HG03457 (cell line): ENCODE results near the gene WDR31.
"Not testable (repeated sequence)": the region's sequence is repeated elsewhere in the genome, so short reads cannot be mapped to it uniquely, and the experiment has no call there.

Source experiments
- ATAC-seq: cut with Tn5 transposase; IDR thresholded peaks from one replicate; pipeline ENCODE4 v1.9.1; 2021; ENCODE audit warnings: moderate number of reproducible peaks; ENCODE audit not compliant: unreplicated experiment

The WDR31 gene

DNA sequence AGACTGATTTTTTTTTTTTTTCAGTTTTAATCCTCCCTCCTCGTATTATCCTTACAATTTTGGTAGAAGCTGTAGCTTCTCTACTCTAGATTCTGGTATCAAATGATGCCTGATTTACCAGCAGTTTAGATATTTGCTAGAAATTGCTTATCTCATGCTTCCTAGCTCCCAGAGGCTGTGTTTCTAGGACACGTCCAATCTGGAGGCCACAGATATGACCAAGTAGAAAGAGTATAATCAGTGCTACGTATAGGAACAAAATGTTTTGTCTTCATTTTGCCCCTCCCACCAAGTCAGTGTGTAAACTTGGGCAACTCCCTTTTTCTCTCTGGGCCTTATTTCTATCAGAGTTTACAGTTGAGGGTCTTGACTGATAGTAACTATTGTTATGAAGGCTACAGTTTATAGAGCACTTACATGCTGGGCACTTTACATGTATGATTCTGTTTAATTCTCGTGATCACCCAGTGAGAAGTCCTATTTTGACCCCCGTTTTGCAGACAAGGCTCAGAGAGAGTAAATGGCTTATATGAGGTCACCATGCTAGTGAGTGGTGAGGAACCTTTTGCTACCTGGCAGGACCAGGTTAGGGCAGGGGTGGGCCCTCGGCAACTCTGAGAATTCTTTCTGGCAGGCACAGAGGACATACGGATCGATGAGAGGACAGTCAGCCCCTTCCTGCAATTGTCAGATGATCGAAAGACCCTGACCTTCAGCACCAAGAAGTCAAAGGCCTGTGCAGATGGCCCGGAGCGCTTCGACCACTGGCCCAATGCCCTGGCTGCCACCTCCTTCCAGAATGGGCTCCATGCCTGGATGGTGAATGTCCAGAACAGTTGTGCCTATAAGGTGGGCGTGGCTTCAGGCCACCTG is 29.1 kb upstream of the WDR31 start:
- ATAC-seq, result no peak

DNA sequence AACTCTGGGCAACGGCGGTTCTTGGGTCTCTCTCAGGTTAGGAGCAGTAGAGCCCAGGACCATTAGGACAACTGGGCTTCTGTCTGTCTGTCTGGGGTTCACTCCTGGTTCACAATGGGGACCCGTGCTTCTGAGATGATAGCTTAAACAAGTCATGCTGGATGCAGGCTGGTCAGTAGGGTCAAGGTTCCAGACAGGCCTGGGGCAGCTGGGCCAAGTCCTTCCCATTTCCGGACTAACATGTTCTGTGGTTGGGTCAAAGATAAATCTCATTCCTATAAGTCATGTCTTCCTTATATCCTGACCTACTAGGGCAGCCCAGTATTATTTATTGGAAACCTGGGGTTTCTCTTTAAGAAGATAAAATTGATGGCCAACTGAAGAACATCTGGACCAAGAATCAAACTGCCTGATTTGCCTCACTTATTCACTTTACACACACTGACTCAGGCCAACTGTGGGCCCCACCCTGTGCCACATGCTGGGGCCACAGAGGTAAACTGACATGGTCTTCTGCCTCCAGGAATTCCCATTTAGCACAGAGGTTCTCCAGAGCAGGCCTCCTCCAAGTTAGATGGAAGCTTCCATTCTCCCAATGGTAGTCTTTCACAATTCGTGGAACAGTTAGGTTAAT is 28.4 kb upstream of the WDR31 start:
- no peak for ATAC-seq

DNA sequence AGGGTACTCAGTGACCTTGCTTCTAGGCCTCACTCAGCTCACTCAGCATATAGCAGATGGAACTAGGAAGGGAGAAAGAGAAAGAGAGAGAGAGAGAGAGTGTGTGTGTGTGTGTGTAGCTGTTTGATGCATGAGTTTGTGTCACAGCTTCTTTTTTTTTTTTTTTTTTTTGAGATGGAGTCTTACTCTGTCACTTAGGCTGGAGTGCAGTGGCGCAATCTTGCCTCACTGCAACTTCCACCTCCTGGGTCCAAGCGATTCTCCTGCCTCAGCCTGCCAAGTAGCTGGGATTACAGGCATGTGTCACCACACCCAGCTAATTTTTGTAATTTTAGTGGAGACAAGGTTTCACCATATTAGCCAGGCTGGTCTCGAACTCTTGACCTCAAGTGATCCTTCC is 25.6 kb upstream of the WDR31 start:
- ATAC-seq, result not testable (repeated sequence)

DNA sequence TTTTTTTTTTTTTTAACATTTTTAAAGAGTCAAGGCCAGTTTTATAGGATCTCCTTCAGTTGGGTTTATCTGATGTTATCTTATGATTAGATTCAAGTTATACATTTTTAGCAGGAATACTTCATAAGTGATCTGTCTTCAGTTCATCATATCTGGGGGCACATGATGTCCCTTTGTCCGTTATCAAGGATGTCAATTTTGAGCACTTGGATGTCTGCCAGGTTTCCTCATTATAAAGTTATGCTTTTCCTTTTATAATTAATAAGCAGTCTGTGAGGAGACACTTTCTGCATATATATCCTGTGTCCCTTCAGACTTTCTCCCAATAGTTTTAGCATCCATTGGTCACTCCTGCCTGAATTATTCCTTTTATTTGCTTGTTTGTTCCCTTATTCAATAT is 24.9 kb upstream of the WDR31 start:
- no peak for ATAC-seq

DNA sequence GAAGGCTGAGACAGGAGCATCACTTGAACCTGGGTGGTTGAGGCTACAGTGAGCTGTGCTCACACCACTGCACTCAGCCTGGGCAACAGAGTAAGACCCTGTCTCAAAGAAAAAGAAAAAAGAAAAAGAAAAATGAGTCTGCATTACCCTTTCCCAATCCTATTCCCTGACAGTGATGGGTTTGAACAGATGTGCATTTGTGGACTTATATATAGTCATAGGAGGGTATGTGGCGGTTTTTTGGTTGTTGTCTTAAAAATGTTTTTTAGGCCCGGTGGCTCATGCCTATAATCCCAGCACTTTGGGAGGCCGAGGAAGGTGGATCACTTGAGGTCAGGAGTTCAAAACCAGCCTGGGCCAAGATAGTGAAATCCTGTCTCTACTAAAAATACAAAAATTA is 23.3 kb upstream of the WDR31 start:
- ATAC-seq, result no peak

DNA sequence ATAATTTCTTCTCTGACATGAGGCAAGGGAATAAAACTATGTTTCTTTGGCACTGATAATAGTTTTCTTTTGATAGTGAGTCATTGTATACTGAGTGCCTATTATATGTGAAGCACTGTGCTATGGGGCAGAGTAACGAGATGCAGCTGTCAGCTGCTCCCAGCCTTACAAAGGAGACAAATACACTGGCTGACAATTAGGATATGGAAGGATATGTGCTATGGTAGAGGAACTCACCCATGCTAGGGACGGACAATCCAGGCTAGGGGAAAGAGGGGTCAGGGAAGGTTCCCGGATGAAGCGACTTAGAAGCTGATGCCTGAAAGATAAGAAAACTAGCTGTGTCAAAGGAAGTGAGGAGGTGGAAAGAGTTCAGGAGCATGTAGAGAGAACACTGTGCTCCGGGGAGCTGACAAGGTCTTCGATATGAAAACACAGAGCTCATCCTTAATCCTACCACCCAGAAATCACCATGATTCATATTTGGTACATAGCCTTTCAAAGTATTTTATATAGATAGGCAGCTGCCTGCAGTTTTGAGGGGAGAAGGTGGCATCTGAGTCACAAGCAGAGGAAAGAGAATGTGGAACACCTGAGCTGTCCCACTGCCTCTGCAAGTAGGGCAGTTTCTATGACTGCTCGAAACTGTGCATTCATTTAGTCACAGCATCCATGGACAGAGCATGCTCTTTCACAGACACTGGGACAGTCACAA is 21.4 kb upstream of the WDR31 start:
- ATAC-seq, result no peak

DNA sequence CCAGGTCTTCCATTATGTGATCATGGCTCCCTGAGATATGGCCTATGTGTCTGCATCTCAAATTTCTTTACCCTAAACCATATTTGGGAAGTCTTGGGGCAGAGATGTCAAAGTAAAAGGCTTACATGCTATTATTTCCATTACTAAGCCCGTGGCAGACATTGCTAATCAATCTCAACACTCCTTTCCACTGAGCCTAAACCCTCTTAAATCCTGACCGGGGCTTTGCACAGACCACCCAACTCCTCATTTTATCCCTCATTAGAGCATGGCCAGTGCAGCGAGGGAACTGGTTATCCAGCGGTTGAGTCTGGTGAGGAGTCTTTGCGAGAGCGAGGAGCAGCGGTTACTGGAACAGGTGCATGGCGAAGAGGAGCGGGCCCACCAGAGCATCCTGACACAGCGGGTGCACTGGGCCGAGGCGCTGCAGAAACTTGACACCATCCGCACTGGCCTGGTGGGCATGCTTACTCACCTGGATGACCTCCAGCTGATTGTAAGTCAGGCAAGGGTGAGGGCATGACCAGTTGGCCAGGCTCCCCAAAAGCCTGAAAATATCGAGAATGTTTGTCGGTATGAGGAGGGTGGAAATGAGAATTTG is 20.3 kb upstream of the WDR31 start:
- no peak for ATAC-seq

DNA sequence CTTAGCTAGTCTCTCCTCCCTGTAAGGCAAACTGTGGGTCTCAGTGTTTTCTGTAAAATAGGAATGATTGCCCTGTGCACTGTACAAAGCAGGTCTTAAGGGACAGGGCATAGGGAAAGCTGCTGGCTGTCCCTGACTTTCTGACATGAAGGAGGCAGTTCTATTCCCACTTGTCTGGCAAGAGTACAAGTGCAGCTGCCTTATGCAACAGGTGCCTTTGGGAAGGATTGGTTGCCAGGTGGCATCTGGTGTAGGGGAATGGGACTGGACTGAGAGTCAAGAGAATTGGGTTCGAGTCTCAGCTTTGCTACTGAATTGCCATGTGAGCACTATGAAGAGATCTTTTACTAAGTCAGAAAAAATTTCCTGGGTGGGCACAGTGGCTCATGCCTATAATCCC is 19.3 kb upstream of the WDR31 start:
- no peak for ATAC-seq

DNA sequence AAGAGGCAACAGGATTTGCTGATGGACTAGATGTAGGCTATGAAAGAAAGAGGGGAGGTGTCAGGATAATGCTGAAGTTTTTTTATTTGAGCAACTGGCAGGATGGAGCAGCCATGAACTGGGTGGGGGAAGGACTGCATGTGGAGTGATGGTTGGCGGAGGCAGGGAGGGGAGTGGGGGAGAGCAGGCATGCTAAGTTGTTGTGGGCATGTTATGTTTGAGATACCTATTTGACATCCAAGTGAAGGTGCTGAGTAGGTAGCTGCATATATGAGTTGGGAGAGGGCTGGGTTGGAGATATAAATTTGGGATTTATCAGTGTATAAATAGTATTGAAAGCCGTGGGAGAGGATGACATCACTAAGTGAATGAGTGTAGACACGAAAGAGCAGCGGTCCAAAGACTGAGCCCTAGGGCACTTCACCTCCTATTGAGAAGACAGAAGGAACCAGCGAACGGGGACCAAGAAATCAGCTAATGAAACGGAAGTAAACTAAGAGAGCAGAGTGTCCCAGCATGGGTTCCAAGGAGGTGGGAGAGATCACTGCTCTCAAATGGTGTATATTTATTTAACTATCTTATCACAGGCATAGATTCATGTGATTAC is 16.7 kb upstream of the WDR31 start:
- ATAC-seq, result no peak

DNA sequence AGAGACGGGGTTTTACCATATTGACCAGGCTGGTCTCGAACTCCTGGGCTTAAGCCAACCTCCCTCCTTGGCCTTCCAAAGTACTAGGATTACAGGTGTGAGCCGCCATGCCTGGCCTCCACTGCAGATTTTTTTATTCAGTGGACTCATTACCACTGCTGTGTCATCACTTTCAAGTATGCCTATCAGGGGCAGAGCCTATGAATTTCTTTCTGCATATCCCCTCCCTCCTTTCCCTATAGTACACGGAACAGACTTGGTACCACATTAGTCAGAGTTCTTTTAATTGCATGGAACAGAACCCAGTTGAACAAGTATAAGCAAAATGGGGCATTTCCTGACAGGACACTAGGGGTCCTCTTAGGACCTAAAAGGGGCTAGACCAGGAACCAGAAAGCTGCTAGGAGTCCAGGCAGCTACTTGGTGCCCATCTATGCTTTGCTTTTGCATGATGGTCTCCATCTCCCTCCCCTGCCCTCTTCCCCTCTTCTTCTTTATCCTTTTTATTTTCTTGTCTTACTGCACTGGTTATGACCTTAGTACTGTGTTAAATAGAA is 15.0 kb upstream of the WDR31 start:
- no peak for ATAC-seq

DNA sequence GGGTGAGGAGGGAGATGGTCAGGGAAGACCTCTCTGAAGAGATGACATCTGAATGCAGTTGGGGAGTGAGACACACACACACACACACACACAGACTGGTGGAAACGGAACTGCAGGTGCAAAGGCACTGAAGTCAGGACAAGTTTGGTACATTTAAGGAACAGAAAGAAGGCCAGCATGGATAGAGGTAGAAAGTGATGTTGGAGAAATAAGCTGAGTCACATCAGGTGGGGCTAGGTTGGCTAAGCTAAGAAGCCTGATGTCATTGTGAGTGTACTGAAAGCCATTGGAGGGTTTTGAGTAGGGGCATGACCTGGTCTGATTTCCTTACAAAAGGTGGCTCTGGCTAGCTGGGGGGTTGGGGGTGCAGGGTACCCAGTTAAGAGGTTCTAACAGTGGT is 12.3 kb upstream of the WDR31 start:
- no peak for ATAC-seq

DNA sequence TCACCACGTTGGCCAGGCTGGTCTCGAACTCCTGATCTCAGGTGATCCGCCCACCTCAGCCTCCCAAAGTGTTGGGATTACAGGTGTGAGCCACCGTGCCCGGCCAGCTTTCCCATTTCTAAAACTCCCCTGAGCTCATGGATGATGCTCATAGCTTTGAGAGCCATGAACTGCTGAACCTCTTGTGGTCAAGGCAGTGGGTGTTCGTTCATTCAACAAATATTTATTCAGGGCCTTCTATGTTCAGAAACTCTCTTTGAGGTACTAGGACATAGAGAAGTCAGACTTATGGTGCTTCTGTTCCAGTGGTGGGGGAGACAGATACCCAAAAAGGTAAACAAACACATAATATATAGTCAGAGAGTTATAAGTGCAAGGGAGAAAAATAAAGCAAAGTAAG is 11.9 kb upstream of the WDR31 start:
- ATAC-seq, result no peak

DNA sequence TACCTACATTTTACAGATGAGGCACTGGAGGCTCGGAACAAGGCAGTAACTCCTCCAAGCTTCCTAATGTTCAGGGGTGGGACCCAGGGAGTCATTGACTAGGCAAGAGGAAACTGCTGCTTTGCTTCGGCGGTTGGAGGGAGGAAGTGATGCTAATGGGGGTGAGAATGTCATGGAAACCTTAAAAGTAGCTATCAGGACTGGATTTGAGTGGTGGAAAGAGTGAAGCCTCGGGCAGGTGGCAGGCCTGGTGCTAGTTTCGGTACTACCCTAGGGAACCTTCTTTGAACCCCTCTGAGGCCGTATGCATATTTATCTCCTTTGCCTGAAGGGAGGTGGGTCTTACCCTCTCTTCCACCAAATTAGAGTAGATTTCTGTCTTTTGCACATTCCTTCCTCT is 10.9 kb upstream of the WDR31 start:
- no peak for ATAC-seq

DNA sequence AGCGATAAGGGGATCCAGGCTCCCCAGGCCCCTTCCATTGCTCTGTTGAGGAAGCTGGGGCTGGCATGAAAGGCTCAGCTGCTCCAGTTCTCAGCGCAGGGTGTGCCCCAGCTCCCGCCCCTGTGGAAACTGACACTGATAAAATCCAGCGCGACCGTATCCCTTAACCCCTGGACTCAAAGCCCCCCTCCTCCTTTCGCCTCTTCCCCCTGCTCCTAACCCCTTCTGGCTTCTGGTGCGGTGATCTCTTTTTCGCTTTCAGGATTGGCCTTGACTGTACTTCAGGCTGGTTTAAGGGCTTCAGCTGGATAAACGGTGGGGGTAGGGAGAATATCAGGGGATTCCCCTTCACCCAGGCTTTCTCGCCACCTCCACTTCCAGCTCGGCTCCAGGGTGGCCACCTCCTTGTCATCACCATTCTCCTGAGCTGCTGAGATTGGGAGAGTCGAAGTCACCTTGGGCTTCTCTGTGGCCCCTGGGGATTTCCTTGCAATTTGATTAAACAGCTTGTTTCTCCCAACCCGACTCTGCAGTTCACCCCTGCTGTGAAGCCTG is 10.1 kb upstream of the WDR31 start:
- no peak for ATAC-seq

DNA sequence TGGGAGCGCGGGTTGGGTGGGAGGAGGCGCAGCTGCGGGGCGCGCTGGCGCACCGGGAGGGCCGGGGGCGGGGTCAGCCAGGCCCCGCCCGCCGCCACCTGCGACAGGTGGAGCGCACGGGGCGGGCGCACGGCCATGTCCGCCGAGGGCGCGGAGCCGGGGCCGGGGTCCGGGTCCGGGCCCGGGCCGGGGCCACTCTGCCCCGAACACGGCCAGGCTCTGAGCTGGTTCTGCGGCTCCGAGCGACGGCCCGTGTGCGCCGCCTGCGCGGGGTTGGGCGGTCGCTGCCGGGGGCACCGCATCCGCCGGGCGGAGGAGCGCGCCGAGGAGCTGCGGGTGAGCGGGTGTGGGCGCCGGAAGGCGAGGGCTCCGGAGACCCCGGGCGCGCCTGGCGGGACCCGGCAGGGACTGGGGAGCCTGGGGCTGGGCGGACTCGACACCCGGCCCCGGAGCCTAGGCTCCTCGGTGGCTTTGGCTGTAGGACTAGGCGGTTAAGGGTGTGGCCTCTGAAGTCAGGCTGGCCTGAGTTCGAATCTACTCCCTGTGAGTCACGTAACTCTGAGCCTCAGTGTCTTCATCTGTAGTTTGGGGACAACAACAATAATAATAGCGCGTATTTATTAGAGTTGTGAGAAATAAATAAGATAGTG is 9.5 kb upstream of the WDR31 start, which contains the start of gene BSPRY:
Gene BSPRY (plus strand): TSS at position 97 of the 650 bp plus-strand sequence. CDS start 39 bp downstream, at position 136.
- no peak for ATAC-seq

DNA sequence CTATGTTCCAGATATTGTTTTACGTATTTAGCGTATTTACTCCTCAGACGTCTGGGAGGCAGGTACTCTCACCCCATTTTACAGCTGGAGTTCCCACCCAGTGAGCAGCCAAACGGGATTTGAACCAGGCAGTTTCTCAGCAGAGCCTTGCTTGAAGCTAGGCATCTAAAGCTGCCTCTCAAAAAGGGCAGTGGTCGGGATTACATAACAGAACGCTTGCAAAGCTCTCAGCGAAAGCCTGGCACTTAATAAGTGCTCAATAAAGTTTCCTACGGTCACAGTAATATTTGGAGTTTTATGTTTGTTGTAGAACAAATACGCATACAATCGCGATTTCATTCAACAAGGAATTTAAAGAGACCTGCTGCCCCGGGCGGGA is 9.0 kb upstream of the WDR31 start:
- no peak for ATAC-seq

DNA sequence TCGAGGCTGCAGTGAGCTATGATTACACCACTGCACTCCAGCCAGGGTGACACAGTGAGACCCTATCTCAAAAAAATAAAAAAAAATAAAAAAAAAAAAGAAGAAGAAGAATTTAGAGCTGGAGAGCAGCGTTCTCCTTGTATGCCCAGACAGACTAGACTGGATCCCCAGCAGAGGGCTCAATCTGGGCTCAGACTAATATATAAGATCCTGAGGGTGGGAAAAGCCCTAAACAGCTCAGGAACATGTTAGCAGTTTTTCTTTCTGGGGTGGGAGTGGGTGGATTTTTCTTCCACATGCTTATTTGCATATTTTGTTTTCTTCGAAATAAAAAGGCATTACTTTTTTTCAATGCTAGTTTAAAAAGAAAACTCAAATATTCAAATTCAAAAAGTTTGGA is 8.4 kb upstream of the WDR31 start:
- ATAC-seq, result no peak

DNA sequence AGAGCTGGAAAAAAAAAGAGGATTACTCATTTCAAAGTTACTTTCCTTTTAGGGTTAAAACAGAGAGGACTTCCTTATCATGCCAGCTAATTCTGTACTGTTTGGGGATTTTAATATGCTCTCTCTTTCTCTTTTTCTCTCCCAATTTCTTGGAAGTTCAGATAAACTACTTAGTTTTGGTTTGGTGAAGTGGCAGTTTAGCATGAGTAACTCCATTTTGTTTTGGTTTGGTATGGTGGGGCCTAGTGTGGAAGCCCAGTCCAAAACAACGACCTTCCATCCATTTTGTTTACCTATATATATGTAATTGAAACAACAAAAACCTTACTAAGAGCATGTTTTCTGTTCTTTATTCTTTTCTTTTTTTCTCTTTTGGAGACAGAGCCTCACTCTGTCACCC is 5.6 kb upstream of the WDR31 start:
- ATAC-seq, result no peak

DNA sequence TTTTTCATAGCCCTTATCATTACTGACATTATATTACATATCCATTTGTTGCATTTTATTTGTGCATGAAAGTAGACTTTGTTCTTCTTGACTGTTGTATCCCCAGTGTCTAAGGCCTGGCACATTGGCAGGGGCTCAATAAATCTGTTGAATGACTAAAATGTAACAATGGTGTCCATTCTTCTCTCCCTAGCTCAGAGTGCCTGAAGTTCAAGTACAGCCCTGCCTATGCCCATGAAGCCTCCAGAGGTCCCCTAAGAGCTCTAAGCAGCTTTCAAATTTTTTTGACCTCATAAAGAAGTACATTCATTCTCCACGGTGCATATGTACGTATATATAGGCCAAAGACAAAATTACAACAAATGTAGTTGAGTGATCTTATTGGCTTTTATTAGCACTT is 5.1 kb upstream of the WDR31 start:
- ATAC-seq, result no peak

DNA sequence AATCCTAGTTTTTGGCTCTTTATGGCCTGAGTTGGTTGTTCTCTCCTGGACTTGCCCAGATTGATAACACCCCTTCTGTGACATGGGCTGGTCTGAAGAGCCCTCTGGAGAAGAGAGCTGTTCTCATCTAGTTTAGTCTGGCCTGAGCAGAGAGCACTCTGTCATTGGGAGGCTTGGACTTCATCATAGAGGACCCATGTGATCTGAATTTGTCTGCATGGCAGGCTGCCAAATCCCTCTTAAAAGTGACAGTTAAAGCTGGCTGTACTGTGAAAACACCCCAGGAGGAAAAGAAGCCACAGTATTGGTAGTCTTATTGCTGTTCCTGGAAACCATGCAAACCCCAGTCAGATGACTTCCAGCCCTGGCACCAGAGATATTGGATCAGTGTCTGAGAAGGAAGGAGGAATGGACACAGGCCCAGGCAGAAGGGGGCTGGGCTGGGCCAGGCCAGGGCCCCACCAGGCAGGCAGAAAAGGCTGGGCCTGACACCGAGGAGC is 3.7 kb upstream of the WDR31 start:
- ATAC-seq, result no peak
